Type B pancreatic cell (in vitro differentiated cells): ENCODE measurements around the gene MKRN2. TPM values are rescaled to one million over a fixed set of nuclear protein-coding genes. Genes with fewer than 3 reads are reported as not detected.

Experiments
- DNase-seq: peaks from one replicate; pipeline ENCODE4 v3.0.0; 2021; ENCODE audit warnings: mixed read lengths; ENCODE audit not compliant: unreplicated experiment; ENCODE audit errors: extremely low spot score
- H3K27ac Mint-ChIP-seq: 2 replicates; pipeline ENCODE4 v1.8.0; 2021; ENCODE audit warnings: mild to moderate bottlenecking, mixed read lengths
- H3K27me3 Mint-ChIP-seq: 2 replicates; pipeline ENCODE4 v1.8.0; 2021; ENCODE audit warnings: mixed read lengths
- H3K36me3 Mint-ChIP-seq: 2 replicates; pipeline ENCODE4 v1.8.0; 2021; ENCODE audit warnings: mixed read lengths
- H3K4me1 Mint-ChIP-seq: one replicate; pipeline ENCODE4 v1.8.0; 2021; ENCODE audit warnings: mixed read lengths; ENCODE audit not compliant: unreplicated experiment
- H3K4me3 Mint-ChIP-seq: 2 replicates; pipeline ENCODE4 v1.8.0; 2021; ENCODE audit warnings: mild to moderate bottlenecking, mixed read lengths
- H3K9me3 Mint-ChIP-seq: 2 replicates; pipeline ENCODE4 v1.8.0; 2021; ENCODE audit warnings: mixed read lengths
- long read RNA-seq: library from polyadenylated mRNA; unstranded; transcript quantifications from one replicate; pipeline ENCODE4 v2.0.0, GENCODE V29; 2020
- total RNA-seq: library from RNA; stranded (reverse); gene quantifications from 2 replicates; pipeline ENCODE4 v1.2.1, GENCODE V29; 2021; ENCODE audit warnings: low replicate concordance
- TF ChIP-seq, protein P1 (sequence below): fragments of 200-600 bp; sonication (generic); conservative IDR thresholded peaks from 2 replicates; pipeline ENCODE4 v1.5.0; 2021; ENCODE audit warnings: antibody characterized with exemption, mild to moderate bottlenecking

The MKRN2 gene
- 23.5 and 28.6 TPM in 2 replicates for total RNA-seq
- long read RNA-seq, transcript MKRN2-201 (8 exons, 2,848 nt) = major isoform, 176 of 197 reads
- long read RNA-seq, transcript MKRN2-202 (7 exons, 1,436 nt) = minor isoform, 10 of 197 reads
- long read RNA-seq, partial matches to known transcripts = 9 of 197 reads
- long read RNA-seq, other reads (novel, unspliced or antisense) = 2 of 197 reads

GRCh38 chr3:12556690-12557472, at the start of gene MKRN2:
MKRN2 (plus strand) TSS chr3:12557087; CDS start chr3:12557151, 64 bp downstream.
- Mint-ChIP-seq H3K9me3 (no peaks in the 10 kb centered on the region), H3K4me3 (peak within 1 kb of the TSS; percentile 94), H3K36me3 (no peaks in the 10 kb centered on the region), H3K27me3 (peaks cover 7% of the 10 kb centered on the region), H3K4me1 (peaks cover 37% of the 10 kb centered on the region), H3K27ac (peak within 1 kb of the TSS; percentile 95)
- DNase-seq = peak; percentile 92
- TF ChIP-seq, protein P1, sequence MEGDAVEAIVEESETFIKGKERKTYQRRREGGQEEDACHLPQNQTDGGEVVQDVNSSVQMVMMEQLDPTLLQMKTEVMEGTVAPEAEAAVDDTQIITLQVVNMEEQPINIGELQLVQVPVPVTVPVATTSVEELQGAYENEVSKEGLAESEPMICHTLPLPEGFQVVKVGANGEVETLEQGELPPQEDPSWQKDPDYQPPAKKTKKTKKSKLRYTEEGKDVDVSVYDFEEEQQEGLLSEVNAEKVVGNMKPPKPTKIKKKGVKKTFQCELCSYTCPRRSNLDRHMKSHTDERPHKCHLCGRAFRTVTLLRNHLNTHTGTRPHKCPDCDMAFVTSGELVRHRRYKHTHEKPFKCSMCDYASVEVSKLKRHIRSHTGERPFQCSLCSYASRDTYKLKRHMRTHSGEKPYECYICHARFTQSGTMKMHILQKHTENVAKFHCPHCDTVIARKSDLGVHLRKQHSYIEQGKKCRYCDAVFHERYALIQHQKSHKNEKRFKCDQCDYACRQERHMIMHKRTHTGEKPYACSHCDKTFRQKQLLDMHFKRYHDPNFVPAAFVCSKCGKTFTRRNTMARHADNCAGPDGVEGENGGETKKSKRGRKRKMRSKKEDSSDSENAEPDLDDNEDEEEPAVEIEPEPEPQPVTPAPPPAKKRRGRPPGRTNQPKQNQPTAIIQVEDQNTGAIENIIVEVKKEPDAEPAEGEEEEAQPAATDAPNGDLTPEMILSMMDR = no peak

DNA sequence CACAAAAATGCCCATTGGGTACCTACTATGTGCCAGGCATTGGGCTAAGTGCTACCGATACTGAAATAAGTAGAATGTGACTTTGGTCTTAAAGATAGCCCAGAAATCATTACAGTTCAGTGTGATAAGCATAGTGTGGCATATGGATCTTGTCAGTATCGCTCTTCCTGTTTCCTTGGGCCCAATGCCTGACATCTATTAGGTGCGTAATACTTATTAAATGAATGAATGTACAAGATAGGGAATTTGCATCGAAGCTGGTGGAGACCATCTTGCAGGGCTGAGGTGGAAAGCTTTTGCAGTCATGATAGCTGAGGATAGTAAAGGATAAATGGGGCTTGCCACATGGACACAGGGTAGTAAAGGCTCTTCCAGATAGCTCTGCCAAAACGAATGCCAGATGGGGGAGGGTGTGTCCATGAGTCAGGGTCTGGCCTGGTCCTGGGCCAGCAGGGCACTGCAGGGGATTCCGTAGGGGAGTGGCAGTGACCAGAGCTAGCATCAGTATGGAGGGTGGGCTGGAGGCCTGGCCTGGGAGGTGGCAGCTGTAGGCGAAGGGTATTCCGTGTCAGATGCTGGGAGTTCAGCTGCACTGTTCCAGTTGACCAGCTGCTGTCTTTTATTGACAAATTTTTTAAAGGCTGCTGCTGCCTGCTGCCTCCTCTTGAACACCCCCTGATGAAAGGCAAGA, 49.2 kb upstream of the MKRN2 start:
- DNase-seq = no peak
- TF ChIP-seq, protein P1 = no peak
- peaks cover 6% of the 10 kb centered on the region for H3K4me1 Mint-ChIP-seq
- no peaks in the 10 kb centered on the region for H3K9me3 Mint-ChIP-seq
- peaks cover 16% of the 10 kb centered on the region for H3K36me3 Mint-ChIP-seq
- H3K27ac Mint-ChIP-seq = no peak overlapping the region
- H3K27me3 Mint-ChIP-seq = no peaks in the 10 kb centered on the region
- H3K4me3 Mint-ChIP-seq = no peak overlapping the region

DNA sequence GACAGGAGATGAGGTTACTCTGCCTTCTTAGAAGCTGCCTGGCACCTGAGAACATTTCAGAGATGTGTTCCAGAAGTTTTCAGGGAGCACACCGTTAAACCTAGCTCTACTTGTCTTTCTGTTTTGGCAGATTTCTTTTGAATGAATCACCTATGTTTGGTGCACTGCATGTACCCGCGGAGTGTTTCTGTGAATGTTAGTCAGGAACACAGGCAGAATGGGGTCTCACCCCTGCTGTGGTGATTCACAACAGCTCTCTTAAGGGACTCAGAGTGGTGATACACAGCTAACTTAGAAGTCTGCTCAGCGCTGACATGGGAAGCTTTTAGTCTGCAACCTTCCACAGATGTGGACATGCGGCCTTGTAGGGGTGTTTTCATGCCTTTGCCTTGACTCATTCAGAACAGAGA, 48.6 kb upstream of the MKRN2 start:
- H3K4me3 Mint-ChIP-seq = no peak overlapping the region
- H3K27ac Mint-ChIP-seq = no peak overlapping the region

GRCh38 chr3:12509466-12509865, 47.4 kb upstream of the MKRN2 start:
- no peak for DNase-seq
- Mint-ChIP-seq H3K27me3 (no peaks in the 10 kb centered on the region), H3K4me3 (no peak overlapping the region), H3K36me3 (peaks cover 16% of the 10 kb centered on the region), H3K9me3 (no peaks in the 10 kb centered on the region), H3K27ac (no peak overlapping the region), H3K4me1 (peaks cover 6% of the 10 kb centered on the region)
- TF ChIP-seq, protein P1 = no peak

More for the DNA sequence above, 48.6 kb upstream of the MKRN2 start:
- H3K9me3 Mint-ChIP-seq = no peaks in the 10 kb centered on the region
- no peaks in the 10 kb centered on the region for H3K27me3 Mint-ChIP-seq
- TF ChIP-seq, protein P1 = no peak
- DNase-seq = no peak
- peaks cover 6% of the 10 kb centered on the region for H3K4me1 Mint-ChIP-seq
- peaks cover 13% of the 10 kb centered on the region for H3K36me3 Mint-ChIP-seq

DNA sequence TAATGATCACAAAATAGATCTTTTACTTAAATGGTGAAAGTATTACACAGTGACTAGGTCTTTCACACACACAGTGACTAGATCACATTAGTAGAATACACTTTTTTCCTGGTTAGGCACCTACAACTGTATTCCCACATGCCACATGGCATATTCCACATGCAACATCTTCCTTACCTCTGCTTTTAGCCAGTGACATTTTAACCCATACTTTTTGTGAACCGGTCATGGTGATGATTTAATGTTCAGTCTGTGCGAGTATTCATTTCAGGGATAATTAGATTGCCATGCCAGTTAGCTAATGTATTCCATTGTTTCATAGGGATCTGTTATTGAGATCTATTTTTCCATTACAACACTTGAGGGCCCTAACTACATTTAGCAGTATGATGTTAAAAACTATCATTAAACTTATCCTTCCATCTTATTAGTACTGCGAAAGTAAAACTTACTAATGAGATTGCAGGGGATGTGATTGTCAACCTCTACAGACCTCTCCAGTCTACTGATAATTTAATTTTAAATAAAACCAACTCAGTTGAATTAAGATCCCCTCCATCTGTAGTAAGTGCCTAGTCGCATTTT, 44.3 kb upstream of the MKRN2 start:
- no peak for DNase-seq
- Mint-ChIP-seq H3K27me3 (no peaks in the 10 kb centered on the region), H3K9me3 (no peaks in the 10 kb centered on the region), H3K4me1 (peaks cover 4% of the 10 kb centered on the region), H3K4me3 (no peak overlapping the region), H3K36me3 (peaks cover 10% of the 10 kb centered on the region), H3K27ac (no peak overlapping the region)
- TF ChIP-seq, protein P1 = no peak
